DND-41 (cell line): Measurements from ENCODE around the gene DTNB.

ENCODE experiments used
- ATAC-seq: fragments of 200-7000 bp; cut with Tn5 transposase; 3 replicates; pipeline ENCODE4 v1.9.1; 2021; ENCODE audit warnings: low read depth; ENCODE audit not compliant: insufficient read depth
- DNase-seq: peaks from one replicate; pipeline ENCODE4 v3.0.0-alpha.2; 2020
- H2AFZ ChIP-seq: 2 replicates; pipeline ENCODE4 v1.6.0; 2012; ENCODE audit warnings: low read depth, low read length
- H3K27ac ChIP-seq: 2 replicates; pipeline ENCODE4 v1.5.1; 2012; ENCODE audit warnings: low read length, inconsistent platforms
- H3K27me3 ChIP-seq: fragments of 200-600 bp; sonication (generic); 2 replicates; pipeline ENCODE4 v1.6.0; 2012; ENCODE audit warnings: low read length, mild to moderate bottlenecking, inconsistent platforms; ENCODE audit not compliant: insufficient read depth, poor library complexity
- H3K36me3 ChIP-seq: 2 replicates; pipeline ENCODE4 v1.5.1; 2012; ENCODE audit warnings: low read length, inconsistent platforms; ENCODE audit not compliant: insufficient read depth
- H3K4me1 ChIP-seq: 2 replicates; pipeline ENCODE4 v1.5.1; 2012; ENCODE audit warnings: mild to moderate bottlenecking, low read length; ENCODE audit not compliant: insufficient read depth
- H3K4me2 ChIP-seq: 2 replicates; pipeline ENCODE4 v1.6.0; 2012; ENCODE audit warnings: mild to moderate bottlenecking, moderate library complexity, low read length, inconsistent platforms; ENCODE audit not compliant: insufficient read depth
- H3K4me3 ChIP-seq, 2 experiments: fragments of 200-600 bp in 1 of 2; shearing (Covaris generic) in 1 of 2; 2 replicates each; pipeline ENCODE4 v1.5.1; 2012 to 2016; ENCODE audit warnings: inconsistent platforms in 2 of 2, low read length in 2 of 2, mild to moderate bottlenecking in 2 of 2, low read depth in 1 of 2, moderate library complexity in 1 of 2
- H3K79me2 ChIP-seq: 2 replicates; pipeline ENCODE4 v1.6.0; 2012; ENCODE audit warnings: low read length, inconsistent platforms; ENCODE audit not compliant: insufficient read depth
- H3K9ac ChIP-seq: 2 replicates; pipeline ENCODE4 v1.6.0; 2012; ENCODE audit warnings: low read depth, mild to moderate bottlenecking, inconsistent platforms, low read length, moderate library complexity
- H3K9me3 ChIP-seq: 2 replicates; pipeline ENCODE4 v1.5.1; 2012; ENCODE audit warnings: low read length, moderate library complexity, mild to moderate bottlenecking, inconsistent platforms; ENCODE audit not compliant: insufficient read depth, severe bottlenecking
- H4K20me1 ChIP-seq: 2 replicates; pipeline ENCODE4 v1.6.0; 2012; ENCODE audit warnings: low read length; ENCODE audit not compliant: insufficient read depth
- CTCF ChIP-seq: IDR thresholded peaks from 2 replicates; pipeline ENCODE4 v1.5.1; 2012; ENCODE audit warnings: borderline replicate concordance, low read length, moderate library complexity, mild to moderate bottlenecking; ENCODE audit not compliant: poor library complexity, severe bottlenecking; ENCODE audit errors: extremely low read depth
- EZH2 ChIP-seq: IDR thresholded peaks from 3 replicates; pipeline ENCODE4 v1.6.1; 2012; ENCODE audit warnings: borderline replicate concordance, low read depth, mild to moderate bottlenecking, moderate library complexity, low read length, inconsistent platforms; ENCODE audit not compliant: severe bottlenecking

DTNB gene

GRCh38 chr2:25559148-25559547 lies 114.2 kb downstream of the DTNB start:
- no peaks in the 10 kb centered on the region for H3K79me2 ChIP-seq
- no peak overlapping the region for H3K4me3 ChIP-seq
- H3K9me3 ChIP-seq: no peaks in the 10 kb centered on the region
- DNase-seq (no peak), ATAC-seq (no peak)
- H3K36me3 ChIP-seq: no peaks in the 10 kb centered on the region
- H4K20me1 ChIP-seq: no peaks in the 10 kb centered on the region
- no peak overlapping the region for H2AFZ ChIP-seq
- H3K27me3 ChIP-seq: no peaks in the 10 kb centered on the region
- peak overlapping the region; percentile 63; the same call in 1 of the 2 replicates for H3K27ac ChIP-seq
- H3K9ac ChIP-seq: no peak overlapping the region
- H3K4me2 ChIP-seq: no peak overlapping the region
- no peak for TF ChIP-seq EZH2
- no peak for TF ChIP-seq CTCF
- peaks cover 24% of the 10 kb centered on the region for H3K4me1 ChIP-seq

- Histone ChIP-seq H3K27ac (peak overlapping the region; percentile 63), H3K9me3 (no peaks in the 10 kb centered on the region), H3K9ac (peak overlapping the region; percentile 23; the same call in 1 of the 2 replicates), H3K27me3 (no peaks in the 10 kb centered on the region), H3K4me3 (no peak overlapping the region), H2AFZ (peak overlapping the region; percentile 9; the same call in 1 of the 2 replicates), H4K20me1 (no peaks in the 10 kb centered on the region), H3K4me2 (peak overlapping the region; percentile 31), H3K36me3 (no peaks in the 10 kb centered on the region), H3K79me2 (no peaks in the 10 kb centered on the region), H3K4me1 (peaks cover 24% of the 10 kb centered on the region)
- TF ChIP-seq CTCF: peak; percentile 37
- TF ChIP-seq EZH2: no peak
- ATAC-seq (peak; percentile 99), DNase-seq (peak; percentile 69)
Observed at GRCh38 chr2:25558262-25558661, 115.1 kb downstream of the DTNB start.

- H3K27ac ChIP-seq: peak overlapping the region; percentile 63; the same call in 1 of the 2 replicates
Observed at GRCh38 chr2:25557179-25558036, 116.0 kb downstream of the DTNB start.

More at GRCh38 chr2:25557179-25558036, 116.0 kb downstream of the DTNB start:
- H3K36me3 ChIP-seq: no peaks in the 10 kb centered on the region
- 0 out of 3 replicates have a peak, but pooled peaks have one; percentile 2 for ATAC-seq
- no peak for TF ChIP-seq CTCF
- no peak for TF ChIP-seq EZH2
- peaks cover 24% of the 10 kb centered on the region for H3K4me1 ChIP-seq
- no peak overlapping the region for H3K9ac ChIP-seq
- no peaks in the 10 kb centered on the region for H3K9me3 ChIP-seq
- no peak overlapping the region for H3K4me3 ChIP-seq
- no peak for DNase-seq
- no peak overlapping the region for H3K4me2 ChIP-seq
- no peaks in the 10 kb centered on the region for H4K20me1 ChIP-seq
- H2AFZ ChIP-seq: no peak overlapping the region
- no peaks in the 10 kb centered on the region for H3K27me3 ChIP-seq
- H3K79me2 ChIP-seq: no peaks in the 10 kb centered on the region
